SHP77 (cell line): ENCODE measurements around the gene RFXANK.
A peak's percentile ranks its signal among the peaks of the same experiment; 100 is the strongest.
"Not testable (repeated sequence)": the region's sequence is repeated elsewhere in the genome, so short reads cannot be mapped to it uniquely, and the experiment has no call there.

ENCODE experiments used
- DNase-seq, 2 experiments: peaks; one replicate each; lab custom pipeline; 2025; lab: John Stamatoyannopoulos, UW

Gene RFXANK

GRCh38 chr19:19192078-19192882 lies at the start of gene RFXANK, which contains the start of gene BORCS8:
Gene RFXANK, plus strand, starts transcription at chr19:19192258. Its CDS starts 1,689 bp downstream, at chr19:19193947.
Gene BORCS8, minus strand, starts transcription at chr19:19192152. Its CDS starts 35 bp downstream, at chr19:19192117.
- peak; percentile 99 for DNase-seq

GRCh38 chr19:19142347-19142746 lies 49.7 kb upstream of the RFXANK start:
- DNase-seq = no peak

GRCh38 chr19:19145281-19145680 lies 46.8 kb upstream of the RFXANK start:
- no peak for DNase-seq

- DNase-seq = peak in 1 of 2 experiments; percentile 31
These were observed 46.1 kb upstream of the RFXANK start for GRCh38 chr19:19145684-19146608.

GRCh38 chr19:19146865-19147264 lies 45.2 kb upstream of the RFXANK start:
- DNase-seq = no peak

GRCh38 chr19:19147344-19147743 lies 44.7 kb upstream of the RFXANK start:
- DNase-seq = no peak

GRCh38 chr19:19148504-19148903 lies 43.6 kb upstream of the RFXANK start:
- DNase-seq = not testable (repeated sequence)

- DNase-seq = no peak
These were observed 42.6 kb upstream of the RFXANK start for GRCh38 chr19:19149435-19149834.

- no peak for DNase-seq
These were observed 40.6 kb upstream of the RFXANK start for GRCh38 chr19:19151418-19151817.

GRCh38 chr19:19152668-19153384 lies 39.2 kb upstream of the RFXANK start:
- DNase-seq = no peak

GRCh38 chr19:19154768-19155494 lies 37.1 kb upstream of the RFXANK start:
- DNase-seq = no peak

- no peak for DNase-seq
These were observed 36.4 kb upstream of the RFXANK start for GRCh38 chr19:19155495-19156219.

- no peak for DNase-seq
These were observed 34.2 kb upstream of the RFXANK start for GRCh38 chr19:19157808-19158207.

GRCh38 chr19:19159534-19159933 lies 32.5 kb upstream of the RFXANK start:
- DNase-seq = no peak

- DNase-seq = no peak
These were observed 31.5 kb upstream of the RFXANK start for GRCh38 chr19:19160461-19161035.

GRCh38 chr19:19162495-19162894 lies 29.6 kb upstream of the RFXANK start:
- no peak for DNase-seq

- DNase-seq = no peak
These were observed 26.7 kb upstream of the RFXANK start for GRCh38 chr19:19165396-19165795.

GRCh38 chr19:19167612-19168011 lies 24.4 kb upstream of the RFXANK start:
- DNase-seq = no peak

- no peak for DNase-seq
These were observed 22.6 kb upstream of the RFXANK start for GRCh38 chr19:19169236-19170052.
